Stimulated activated CD8-positive, alpha-beta memory T cell treated with anti-CD3 and anti-CD28 coated beads, Interleukin-4, amount 100 ng/mL, for 1 hour (primary cell): Measurements from ENCODE around the gene TMEM9B.
"Not testable (repeated sequence)": the region's sequence is repeated elsewhere in the genome, so short reads cannot be mapped to it uniquely, and the experiment has no call there.

Experiments
- DNase-seq, 2 donors: peaks; one replicate each; pipeline ENCODE4 v3.0.0-alpha.2; 2020; ENCODE audit warnings: low read depth in 2 of 2, low spot score in 1 of 2

TMEM9B gene

DNA sequence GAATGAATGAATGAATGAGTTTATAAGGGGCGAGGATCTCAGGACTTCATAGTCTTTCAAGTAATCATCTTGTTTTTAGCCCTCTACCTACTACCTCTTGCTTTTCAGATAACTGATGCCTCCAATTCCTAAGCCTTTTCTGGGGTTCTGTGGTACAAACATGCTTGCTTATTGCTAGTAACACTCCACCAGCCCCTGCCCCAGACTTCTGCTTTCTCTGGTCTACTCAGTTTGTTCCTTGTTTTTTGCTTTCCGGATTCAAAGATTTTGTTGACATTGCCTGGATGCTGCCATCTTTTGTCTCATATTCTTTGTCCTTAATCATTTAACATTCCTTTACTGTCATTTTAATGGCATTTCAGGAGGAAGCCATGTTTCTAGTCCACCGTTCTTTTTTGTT, 8.9 kb upstream of the TMEM9B start:
- no peak for DNase-seq

DNA sequence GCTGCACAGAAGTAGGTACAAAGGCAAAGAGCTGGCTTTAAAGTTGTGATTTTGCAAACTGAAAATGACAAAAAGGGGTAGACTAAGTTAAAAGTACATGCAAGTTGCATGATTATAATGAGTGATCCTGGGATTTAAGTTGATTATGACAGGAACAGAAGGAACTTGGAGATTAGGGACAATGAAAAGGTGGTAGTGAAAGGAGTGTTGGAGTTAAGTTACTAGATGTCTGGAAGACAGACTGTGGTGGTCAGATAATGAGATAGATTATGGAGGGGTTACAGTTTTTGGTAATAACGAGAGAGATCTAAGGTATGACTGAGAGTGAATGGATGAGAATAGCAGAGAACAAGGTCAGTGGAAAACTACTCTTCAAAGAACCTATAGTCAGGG, 7.7 kb upstream of the TMEM9B start:
- no peak for DNase-seq

DNA sequence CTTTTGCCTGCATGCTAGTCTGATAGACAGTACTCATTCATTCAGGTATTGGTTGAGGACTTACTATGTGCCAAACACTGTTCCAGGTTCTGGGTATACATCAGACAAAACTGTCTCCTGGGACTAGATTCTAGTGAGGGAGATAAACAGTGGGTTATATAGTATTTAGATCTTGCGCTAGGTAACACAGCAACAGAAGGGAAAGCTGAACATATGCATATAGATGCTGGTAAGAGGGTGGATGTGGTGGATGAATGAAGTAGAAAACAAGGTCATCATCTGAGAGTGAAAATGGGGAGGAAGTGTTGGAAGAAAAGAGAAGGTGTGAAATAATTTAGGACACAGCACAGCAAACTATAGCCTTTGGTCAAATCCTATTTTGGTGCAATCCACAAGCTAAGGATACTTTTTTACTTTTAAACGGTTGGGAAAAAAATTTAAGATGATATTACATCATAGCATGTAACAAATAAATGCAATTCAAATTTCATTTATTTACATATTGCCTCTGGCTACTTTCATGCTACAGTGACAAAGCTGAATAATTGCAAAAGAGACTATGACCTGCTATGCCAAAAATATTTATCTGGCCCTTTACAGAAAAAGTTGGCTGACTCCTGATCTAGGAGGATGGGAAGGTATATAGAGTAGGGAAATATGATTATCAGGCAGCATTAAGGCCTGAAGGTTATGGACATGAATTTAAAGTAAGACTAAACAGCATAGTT, 7.1 kb upstream of the TMEM9B start:
- DNase-seq, result no peak

DNA sequence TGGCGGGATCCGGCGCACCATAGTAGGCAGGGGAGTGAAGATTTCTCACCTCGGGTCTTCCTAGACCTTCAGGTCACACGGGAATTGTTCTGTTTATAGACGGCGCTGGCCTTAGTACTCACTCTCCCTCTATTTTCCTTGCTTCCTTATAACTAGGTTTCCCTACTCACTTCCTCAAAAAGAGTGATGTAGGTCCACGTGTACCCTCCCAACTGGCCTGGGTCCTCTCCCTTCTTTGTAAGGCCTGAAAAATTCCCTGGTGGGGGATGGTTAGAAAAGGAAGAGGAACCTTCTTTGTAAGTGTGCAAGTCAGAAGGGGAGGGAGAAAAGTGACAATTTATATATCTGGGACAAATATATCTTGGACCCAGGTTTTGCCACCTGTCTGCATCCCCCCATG, 2.9 kb upstream of the TMEM9B start:
- no peak for DNase-seq

DNA sequence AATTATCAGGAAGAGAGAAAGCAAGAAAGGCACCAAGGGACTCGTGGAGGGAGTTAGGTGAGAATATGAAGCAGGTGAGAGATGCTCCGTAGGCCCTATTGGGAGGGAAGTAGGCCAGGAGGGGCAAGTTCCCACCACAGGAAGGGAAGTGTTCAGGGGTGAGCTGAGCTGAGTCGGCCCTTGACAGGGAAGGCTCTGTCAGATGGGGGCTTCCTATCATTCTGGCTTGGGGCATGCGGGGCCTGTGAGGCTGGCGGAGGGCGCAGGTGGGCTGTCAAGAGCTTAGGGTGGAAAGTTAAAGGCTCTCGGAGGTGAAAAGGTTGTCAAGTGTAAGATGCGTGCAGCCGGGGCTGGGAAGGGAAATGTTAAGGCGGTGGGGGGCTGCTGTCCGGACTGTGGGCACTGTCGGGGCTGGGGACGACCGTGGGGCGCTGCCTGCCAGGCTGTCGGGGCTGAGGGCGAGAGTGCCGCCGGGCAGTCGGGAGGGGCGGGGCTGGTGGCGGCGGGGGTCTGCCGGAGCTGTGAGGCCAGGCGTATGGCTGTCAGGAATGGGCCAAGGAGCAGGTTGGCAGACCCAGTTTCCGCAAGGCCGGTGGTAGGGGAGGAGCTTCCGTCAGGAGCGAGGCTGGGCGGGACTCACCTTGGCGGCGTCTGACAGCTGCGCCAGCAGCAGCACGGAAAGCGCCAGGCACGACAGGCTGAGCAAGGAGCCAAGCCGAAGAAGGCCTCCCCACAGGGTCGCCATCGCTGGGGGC, 496 bp downstream of the TMEM9B start:
- peak; percentile 58 for DNase-seq

DNA sequence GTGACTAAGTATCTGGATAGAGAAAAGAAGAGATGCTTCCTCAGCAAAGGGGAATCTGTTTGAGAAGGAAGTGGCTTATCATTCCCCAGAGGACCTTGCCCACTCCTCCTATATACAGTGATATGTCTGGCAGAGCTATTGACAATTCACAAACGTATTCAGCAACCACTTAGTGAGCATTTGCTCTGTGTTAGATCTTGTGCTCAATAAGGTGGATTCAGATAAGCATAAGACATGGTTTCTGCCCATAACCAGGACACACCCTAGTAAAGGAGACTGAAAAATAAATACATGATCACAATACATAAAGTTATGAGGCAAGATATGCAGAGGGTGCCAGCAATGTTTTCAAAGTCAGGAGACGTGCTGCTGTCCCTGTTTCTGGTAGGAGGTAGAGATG, 1.4 kb downstream of the TMEM9B start:
- no peak for DNase-seq

DNA sequence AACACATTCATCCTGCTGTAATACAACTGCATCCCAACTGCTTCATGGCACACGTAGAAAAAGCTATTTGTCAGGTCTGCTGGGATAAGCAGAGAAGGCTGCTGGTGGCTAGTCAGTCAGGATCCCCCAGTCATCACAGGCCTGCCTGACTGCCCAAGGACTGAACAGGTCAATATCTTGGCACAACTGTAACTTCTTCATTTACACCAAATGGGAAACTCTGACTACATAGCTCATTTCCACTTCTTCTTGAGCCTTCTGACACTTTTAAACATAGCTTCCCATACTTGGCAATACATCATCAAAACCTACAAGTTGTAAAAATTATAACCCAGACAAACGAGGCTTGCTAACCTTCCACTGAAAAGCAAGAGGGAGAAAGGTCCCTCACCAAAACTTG, 2.8 kb downstream of the TMEM9B start:
- DNase-seq, result no peak

DNA sequence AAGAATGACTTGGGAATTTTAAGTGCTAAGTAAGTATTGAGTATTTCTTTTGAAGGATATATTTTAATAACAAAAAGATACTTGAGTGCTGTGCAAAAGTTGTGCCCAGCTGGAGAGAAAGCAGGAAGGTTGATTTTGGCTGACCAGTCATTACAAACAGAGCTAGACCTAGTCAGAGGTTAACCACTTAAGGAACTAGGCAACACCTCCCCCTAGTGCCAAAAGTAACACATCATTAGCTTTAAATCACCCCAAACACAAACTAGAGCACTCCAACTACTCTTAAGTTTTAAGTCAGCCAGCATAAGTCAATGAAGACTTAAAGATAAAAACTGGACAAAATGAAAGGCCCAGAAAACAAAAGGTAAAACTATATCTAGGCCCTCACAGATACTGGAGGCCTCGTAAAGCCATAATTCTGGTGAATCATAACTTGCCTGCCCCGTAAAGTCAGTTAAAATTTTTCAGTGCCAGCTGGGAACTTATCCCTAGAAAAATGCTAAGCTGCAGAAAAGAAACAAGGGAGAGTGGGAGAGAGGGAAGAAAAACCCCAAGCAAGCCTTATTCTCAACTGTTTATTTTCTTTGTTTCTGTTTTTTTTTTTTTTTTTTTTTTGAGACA, 4.6 kb downstream of the TMEM9B start:
- no peak for DNase-seq

DNA sequence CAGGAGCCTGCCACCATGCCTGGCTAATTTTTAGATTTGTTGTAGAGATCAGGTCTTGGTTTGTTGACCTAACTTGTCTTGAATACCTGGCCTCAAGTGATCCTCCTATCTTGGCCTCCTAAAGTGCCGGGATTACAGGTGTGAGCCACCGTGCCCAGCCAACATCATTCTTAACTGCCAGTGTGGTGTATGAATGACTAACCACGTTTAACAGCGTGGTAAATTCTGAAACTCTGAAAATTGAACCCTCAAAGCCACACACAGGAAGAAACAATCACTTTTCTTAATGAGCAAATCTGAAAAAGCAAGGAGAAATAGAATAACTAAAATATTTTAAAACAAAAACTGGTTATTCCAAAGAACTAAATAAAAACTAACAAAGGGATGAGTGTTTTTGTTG, 7.4 kb downstream of the TMEM9B start:
- no peak for DNase-seq

DNA sequence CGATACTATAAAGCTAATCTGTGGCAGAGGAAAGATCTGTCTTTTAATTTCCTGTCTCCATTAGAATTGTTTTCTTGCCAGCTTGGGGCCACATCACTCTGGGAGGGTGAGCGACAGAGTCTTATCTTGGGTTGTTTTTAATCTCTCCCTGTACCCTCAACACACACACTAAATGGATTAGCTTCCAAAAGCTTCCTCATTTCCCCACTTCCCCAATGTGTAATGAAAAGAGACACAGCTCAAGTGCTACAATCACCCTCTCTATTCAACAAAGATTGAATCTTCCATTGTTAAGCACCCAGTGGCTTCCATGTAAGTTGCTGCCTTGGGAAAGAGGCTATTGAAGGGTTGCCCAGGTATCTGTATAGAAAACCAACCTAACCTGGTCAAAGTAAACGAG, 15.4 kb downstream of the TMEM9B start:
- DNase-seq, result no peak

DNA sequence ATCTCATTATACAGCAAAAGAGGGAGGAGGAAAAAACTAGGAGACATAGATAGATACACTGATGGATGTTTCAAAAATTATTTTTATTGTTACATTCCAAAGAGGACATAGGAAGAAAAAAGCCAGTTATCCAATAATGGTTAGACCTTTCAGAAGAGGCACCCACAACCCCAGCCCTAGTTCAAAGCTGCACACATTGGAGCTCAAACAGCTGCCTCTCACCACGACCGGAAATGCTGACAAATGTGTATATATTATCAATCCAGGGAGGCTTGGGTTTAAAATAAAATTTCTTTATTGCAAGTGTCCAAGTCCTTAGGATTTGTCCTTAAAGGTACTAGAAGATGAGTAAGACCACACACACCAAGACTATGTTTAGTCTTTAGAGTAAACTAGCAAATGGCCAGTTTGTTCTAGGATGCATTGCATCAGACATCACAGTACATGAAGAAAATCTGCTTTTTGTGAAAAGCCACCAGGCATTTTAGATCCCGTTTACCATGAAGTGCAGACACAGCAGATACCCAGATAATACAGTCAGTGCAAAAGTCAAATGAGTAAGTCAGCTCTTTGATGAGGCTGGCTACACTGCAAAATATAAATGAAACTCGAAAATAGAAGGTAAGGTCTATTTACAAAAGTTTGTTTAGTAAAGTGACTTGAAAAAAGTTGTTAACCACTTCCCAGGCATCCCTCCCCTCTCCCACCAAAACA, 16.9 kb downstream of the TMEM9B start:
- no peak for DNase-seq

DNA sequence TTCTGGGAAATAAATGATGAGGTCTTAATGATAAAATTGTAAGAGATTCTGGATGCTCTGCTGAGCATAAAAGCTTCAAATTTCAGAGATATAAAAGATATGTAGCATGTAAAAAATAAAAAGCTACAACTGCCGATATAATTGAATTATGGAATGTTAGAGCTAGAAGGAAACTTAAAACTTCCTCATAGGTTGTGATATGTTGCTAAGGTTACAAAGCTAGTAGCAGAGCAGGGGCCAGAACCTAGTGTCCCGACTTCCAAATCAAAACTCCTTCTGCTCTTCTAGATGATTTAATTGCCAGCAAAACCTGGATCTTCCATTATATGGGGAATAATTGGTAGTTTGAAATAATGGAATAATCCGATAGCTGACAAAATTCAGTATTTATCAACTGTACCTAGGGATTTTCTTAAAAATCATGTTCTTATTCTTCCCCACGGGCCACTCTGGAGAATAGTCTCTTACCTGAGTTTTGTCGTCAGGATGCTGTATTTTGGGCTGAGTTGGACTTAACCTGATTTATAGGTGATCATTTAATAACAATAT, 21.6 kb downstream of the TMEM9B start, which contains the start of gene ASCL3:
ASCL3 (minus strand) TSS at position 499 of the 549 bp plus-strand sequence. CDS start 4,855 bp downstream, outside the sequence.
- DNase-seq, result no peak

DNA sequence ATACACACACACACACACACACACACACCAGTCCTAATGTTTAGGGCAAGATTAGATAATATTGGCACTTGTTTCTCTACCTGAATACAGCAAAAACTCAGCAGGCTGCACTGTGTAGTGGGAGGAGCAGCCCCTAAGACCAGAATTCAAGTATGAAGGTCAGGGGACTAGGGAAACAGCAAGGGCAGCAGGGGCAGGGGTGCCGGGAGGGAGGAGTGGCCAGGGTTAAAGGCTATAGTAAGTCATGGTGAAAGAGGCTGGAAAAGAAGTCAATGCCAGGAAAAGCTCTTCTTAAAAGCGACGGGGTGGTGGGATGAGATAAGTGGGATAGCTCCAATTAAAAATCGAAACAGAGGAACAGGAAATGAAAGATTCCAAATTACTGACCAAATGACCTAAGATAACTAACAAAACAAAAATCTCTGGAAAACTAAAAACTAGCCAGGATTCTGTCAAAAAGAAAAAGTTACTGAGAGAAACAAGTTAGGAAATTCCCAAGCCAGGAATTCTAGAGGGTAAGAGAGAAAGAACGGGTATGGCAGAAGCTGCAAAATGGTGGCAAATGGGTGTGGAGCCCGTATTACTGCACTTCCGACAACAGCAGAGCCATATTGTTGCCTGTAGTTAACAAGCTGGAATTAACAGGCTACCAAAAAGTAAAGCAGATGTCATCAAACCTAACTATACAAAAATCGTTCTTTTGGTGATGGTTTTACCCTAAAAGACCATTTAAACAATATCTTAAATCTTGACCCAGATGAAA, 22.7 kb downstream of the TMEM9B start:
- DNase-seq, result no peak

DNA sequence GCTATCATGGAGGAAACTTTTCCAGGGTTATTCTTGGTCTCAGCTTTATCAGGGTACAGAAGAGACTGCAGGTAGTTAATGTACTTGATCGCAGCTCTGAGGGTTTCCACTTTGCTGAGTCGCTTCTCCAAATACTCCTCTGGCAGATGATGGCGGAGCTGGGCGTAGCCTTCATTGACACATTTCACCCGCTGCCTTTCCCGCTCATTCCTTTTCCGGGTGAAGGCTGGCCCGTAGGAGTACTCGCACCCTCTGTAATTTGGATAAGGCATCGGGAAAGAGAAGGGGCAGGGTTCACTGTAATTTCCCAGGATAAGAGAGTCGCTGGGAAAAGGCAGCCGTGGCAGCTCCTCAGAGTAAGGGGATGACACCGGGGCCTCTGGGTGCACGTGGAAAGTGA, 26.6 kb downstream of the TMEM9B start:
- DNase-seq, result no peak

DNA sequence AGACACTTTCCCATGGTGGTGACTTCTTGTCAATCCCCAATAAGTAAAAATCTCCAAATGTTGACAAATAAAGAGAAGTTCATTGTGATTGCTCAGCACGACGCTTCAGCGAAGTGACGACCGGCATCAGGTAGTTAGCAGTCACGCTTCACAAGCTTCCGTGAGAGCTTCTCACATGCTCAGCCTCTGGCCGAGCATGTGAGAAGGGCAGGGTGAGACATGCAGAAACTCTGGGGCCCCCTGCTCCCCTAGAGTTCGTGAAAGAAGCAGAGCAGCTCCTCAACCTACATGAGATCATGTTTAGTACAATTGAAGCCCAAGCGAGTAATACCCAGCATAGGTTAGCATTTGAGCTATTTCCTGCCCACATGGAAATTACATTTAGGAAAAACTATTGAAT, 27.1 kb downstream of the TMEM9B start:
- DNase-seq, result no peak

DNA sequence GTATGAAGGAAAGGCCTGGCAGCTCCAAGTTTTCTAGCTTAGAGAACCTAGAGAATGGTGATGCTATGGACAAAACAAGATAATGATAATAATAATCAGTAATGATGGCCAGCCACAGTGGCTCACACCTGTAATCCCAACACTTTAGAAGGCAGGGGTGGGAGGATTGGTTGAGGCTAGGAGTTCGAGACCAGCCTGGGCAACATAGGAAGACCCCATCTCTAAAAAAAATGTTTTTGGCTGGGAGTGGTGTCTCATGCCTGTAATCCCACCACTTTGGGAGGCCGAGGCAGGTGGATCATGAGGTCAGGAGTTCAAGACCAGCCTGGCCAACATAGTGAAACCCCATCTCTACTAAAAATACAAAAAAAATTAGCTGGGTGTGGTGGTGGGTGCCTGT, 28.5 kb downstream of the TMEM9B start:
- DNase-seq, result not testable (repeated sequence)

DNA sequence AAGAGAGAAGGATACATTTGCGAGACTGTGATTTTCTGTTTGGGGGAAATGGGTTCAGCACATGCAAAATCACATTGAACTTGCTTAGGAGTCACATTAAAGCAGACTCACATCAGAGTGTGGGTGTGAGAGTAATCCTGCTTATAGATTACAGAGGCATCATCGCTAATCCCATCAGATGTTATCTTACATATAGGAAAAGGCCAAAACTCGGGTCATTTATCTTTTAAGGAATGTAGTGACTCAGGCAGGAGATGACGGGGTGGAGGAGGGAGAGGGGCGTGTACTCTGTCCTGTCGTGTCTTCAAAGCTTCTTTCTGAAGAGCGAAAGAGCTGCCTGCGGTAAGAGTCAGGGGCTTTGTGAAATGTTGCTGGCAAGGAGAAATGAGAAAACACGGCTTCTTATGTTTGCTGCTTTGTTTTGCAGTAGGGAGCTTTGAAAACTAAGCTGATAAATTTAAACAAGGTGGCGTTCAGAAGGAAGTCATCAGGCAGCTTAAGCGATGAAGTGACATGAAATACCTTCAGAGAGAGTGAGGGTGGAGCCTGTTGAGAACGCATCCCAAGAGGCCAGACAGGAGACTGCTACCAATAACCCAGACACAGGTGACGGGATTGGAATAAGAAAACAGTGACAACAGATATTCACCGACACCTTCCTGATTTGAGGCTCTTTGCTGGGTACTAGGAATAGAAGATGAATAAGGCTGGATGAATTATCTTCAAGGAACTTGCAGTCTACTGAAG, 29.3 kb downstream of the TMEM9B start:
- no peak for DNase-seq

DNA sequence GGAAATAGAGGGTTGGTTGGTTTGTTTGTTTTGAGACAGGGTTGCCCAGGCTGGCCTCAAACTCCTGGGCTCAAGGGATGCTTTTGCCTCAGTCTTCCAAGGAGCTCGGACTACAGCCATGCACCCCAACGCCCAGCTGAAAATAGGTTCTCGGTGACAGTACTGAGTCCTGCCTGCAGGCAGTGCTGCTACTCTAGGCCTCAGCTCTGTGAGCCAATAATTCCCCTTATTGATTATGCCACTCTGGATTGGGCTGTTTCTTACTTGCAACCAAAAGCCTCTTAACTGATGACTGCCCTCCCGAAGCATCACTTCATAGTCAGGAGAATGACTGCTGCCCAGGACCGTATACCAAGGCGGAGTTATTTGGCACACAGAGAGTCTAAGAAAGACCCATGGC, 30.3 kb downstream of the TMEM9B start:
- no peak for DNase-seq

DNA sequence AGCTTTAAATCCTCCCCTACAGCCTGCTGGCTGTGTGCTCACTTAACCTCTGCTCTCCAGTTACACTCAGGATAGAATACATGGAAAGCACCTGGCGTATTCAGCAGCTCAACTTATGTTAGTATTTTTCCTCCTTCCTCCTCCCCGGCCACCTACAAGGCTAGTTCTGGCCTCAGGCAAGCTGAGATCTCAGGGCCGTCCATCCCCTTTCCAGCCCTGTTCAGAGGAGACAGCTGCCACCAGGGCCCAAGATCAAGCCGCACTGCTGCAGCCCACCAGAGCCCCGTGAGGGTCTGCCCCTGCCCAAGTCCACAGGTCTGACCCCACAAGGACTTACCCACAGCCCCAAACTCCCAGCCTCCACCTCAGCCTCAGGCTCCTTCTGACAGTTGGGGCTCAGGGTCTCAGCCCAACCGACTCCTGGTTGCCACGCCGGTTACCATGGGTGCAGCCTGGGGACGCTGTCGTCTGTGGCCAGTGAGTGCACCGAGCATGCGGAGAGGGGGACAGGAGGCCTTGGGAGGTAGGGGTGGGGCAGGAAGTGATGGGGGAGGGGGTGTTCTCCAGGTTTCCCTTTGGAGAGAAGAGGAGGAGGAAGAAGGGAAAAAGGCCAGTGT, 31.6 kb downstream of the TMEM9B start, which contains the start of gene C11orf16:
C11orf16 (minus strand) TSS at position 384 of the 617 bp plus-strand sequence. CDS start 639 bp downstream, outside the sequence.
- DNase-seq, result no peak
